Keratinocyte (primary cell): Measurements from ENCODE around the gene RENBP. TPM values are rescaled to one million over a fixed set of nuclear protein-coding genes. Genes with fewer than 3 reads are reported as not detected.
A peak's percentile ranks its signal among the peaks of the same experiment; 100 is the strongest.

ENCODE experiments used
- DNase-seq: peaks from one replicate; pipeline ENCODE4 v3.0.0-alpha.2; 2011; ENCODE audit warnings: low read depth, missing footprints, low spot score
- FAIRE-seq: peaks from 2 replicates; lab custom pipeline; 2011; peaks lifted over from hg19 to GRCh38; lab: Jason Lieb, UNC
- H2AFZ ChIP-seq: 2 replicates; pipeline ENCODE4 v1.6.0; 2012; ENCODE audit warnings: low read length, control low read depth, inconsistent platforms; ENCODE audit not compliant: control insufficient read depth
- H3K27ac ChIP-seq: 2 replicates; pipeline ENCODE4 v1.5.1; 2011; ENCODE audit warnings: low read length; ENCODE audit not compliant: control insufficient read depth, insufficient read depth
- H3K27me3 ChIP-seq: 3 replicates; pipeline ENCODE4 v1.6.0; 2011; ENCODE audit warnings: low read length; ENCODE audit not compliant: control insufficient read depth, insufficient read depth; ENCODE audit errors: extremely low read depth
- H3K36me3 ChIP-seq, 2 experiments: 2 replicates in 1 of 2; 3 replicates in 1 of 2; pipeline ENCODE4 v1.5.1; 2011; ENCODE audit warnings: low read length in 2 of 2, mild to moderate bottlenecking in 1 of 2; ENCODE audit not compliant: control insufficient read depth in 2 of 2, insufficient read depth in 2 of 2; ENCODE audit errors: extremely low read depth in 1 of 2
- H3K4me1 ChIP-seq: 3 replicates; pipeline ENCODE4 v1.5.1; 2011; ENCODE audit warnings: low read length; ENCODE audit not compliant: control insufficient read depth, insufficient read depth; ENCODE audit errors: extremely low read depth
- H3K4me2 ChIP-seq: 3 replicates; pipeline ENCODE4 v1.6.0; 2011; ENCODE audit warnings: low read depth, low read length; ENCODE audit not compliant: control insufficient read depth, insufficient read depth; ENCODE audit errors: extremely low read depth
- H3K4me3 ChIP-seq, 3 experiments: fragments of 200-600 bp in 1 of 3; sonication (generic) in 1 of 3; 2 replicates in 2 of 3; 3 replicates in 1 of 3; pipeline ENCODE4 v1.5.1; 2011 to 2016; ENCODE audit warnings: low read length in 3 of 3, mild to moderate bottlenecking in 3 of 3, control low read depth in 2 of 3, inconsistent platforms in 1 of 3, low read depth in 1 of 3, mixed read lengths in 1 of 3, mixed run types in 1 of 3, moderate library complexity in 1 of 3; ENCODE audit not compliant: control insufficient read depth in 2 of 3, insufficient read depth in 2 of 3; ENCODE audit errors: extremely low read depth in 1 of 3
- H3K79me2 ChIP-seq: 2 replicates; pipeline ENCODE4 v1.6.0; 2012; ENCODE audit warnings: low read length; ENCODE audit not compliant: control insufficient read depth, insufficient read depth
- H3K9ac ChIP-seq: 3 replicates; pipeline ENCODE4 v1.6.0; 2011; ENCODE audit warnings: low read length; ENCODE audit not compliant: control insufficient read depth, insufficient read depth; ENCODE audit errors: extremely low read depth
- H3K9me1 ChIP-seq: 3 replicates; pipeline ENCODE4 v1.6.0; 2011; ENCODE audit warnings: low read length; ENCODE audit not compliant: control insufficient read depth, insufficient read depth; ENCODE audit errors: extremely low read depth
- H3K9me3 ChIP-seq: 2 replicates; pipeline ENCODE4 v1.5.1; 2012; ENCODE audit warnings: low read depth, low read length; ENCODE audit not compliant: control insufficient read depth
- H4K20me1 ChIP-seq: 3 replicates; pipeline ENCODE4 v1.6.0; 2011; ENCODE audit warnings: low read length; ENCODE audit not compliant: control insufficient read depth, insufficient read depth; ENCODE audit errors: extremely low read depth
- CTCF ChIP-seq, 3 experiments: IDR thresholded peaks in 1 of 3; conservative IDR thresholded peaks in 1 of 3; optimal IDR thresholded peaks in 1 of 3; 2 replicates in 2 of 3; 3 replicates in 1 of 3; pipeline versions ENCODE3 to v1.5.1; 2011; ENCODE audit warnings: low read length in 3 of 3, mild to moderate bottlenecking in 3 of 3, moderate library complexity in 2 of 3, control low read depth in 1 of 3, inconsistent platforms in 1 of 3; ENCODE audit not compliant: insufficient read depth in 2 of 3; ENCODE audit errors: extremely low read depth in 1 of 3
- EZH2 ChIP-seq: IDR thresholded peaks from one replicate; pipeline ENCODE4 v1.6.1; 2012; ENCODE audit warnings: inconsistent platforms, mild to moderate bottlenecking, low read length, moderate library complexity
- dilution Hi-C: fragments of 300-500 bp; cut with MboI; formaldehyde crosslinking; loops from one replicate; pipeline ENCODE4 v1.7.0; 2020; ENCODE audit warnings: low sequenced_read_pairs; ENCODE audit not compliant: extremely low pct_ligation_motif_present
- polyA plus RNA-seq, 5 experiments: library from polyadenylated mRNA; depleted of rRNA in 3 of 5; stranded (reverse) in 3 of 5; stranded (forward) in 1 of 5; unstranded in 1 of 5; fragments of >200 nt; gene quantifications; 1 replicate in 1 of 5; 2 replicates in 3 of 5; 3 replicates in 1 of 5; pipeline versions ENCODE4 v1.2.1 to v1.2.3, GENCODE V29; 2011 to 2012; ENCODE audit warnings: missing spikeins in 2 of 5, low read depth in 1 of 5, low replicate concordance in 1 of 5

RENBP gene
- polyA plus RNA-seq, 1 donor (not counting 4 experiments of a cell fraction or from before 2014, with no cell fraction given), result 0.16 TPM

DNA sequence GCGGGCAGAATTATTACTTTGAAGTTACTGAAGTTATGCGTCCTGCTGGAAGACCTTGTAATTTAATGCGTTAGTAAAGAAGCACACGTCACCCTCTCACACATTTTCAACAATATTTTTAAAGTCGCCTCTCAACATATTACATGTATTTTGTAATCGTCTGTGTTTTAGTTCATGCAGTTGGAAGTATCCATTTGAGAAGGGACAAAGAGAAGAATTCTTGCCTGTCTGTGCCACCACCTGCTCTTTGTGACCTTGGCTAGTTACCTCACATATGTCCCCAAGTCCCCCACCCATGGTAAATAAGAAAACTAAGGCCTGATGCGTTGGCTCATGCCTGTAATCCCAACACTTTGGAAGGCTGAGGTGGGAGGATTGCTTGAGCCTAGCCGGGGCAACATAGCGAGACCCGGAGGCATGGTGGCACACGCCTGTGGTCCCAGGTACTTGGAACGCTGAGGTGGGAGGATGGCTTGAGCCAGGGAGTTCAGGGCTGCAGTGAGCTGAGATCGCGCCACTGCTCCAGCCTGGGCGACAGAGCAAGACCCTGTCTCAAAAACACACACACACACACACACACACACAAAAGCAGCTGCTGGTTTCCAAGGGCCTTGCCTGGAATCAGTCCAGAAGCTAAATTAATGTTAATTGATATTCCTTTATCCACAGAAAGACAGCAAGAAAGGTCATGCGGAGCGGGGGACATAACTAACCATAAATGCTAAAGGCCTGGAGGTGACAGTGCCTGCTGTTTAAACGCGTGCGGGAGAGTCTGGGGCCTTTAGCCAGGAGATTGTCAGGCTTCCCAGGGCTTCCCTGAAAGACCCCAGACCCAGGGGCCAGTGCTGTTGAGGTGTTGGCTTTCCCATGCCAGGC is 28.9 kb upstream of the RENBP start:
- Histone ChIP-seq H3K9me3 (no peaks in the 10 kb centered on the region), H3K4me3 (peak overlapping the region; percentile 49 to 77 (median 70)), H4K20me1 (peaks cover 4% of the 10 kb centered on the region), H2AFZ (peak overlapping the region; percentile 49), H3K9me1 (no peaks in the 10 kb centered on the region), H3K4me2 (peak overlapping the region; percentile 85), H3K27me3 (no peaks in the 10 kb centered on the region), H3K79me2 (peaks cover 36% of the 10 kb centered on the region), H3K36me3 (peaks cover 0 to 6% of the 10 kb centered on the region in 2 experiments), H3K27ac (peak overlapping the region; percentile 99), H3K9ac (peak overlapping the region; percentile 99), H3K4me1 (peaks cover 19% of the 10 kb centered on the region)
- dilution Hi-C loops, result no loop called here
- FAIRE-seq (no peak), DNase-seq (no peak)
- TF ChIP-seq CTCF (optimal IDR thresholded peaks at IDR 0.05 in 1 of 3, IDR thresholded peaks at IDR 0.05 in 1 of 3, conservative IDR thresholded peaks at IDR 0.05 in 1 of 3; ENCODE audit: extremely low read depth in 1 of 3, insufficient read depth in 2 of 3, low read length in 3 of 3), result no peak
- no peak for TF ChIP-seq EZH2

DNA sequence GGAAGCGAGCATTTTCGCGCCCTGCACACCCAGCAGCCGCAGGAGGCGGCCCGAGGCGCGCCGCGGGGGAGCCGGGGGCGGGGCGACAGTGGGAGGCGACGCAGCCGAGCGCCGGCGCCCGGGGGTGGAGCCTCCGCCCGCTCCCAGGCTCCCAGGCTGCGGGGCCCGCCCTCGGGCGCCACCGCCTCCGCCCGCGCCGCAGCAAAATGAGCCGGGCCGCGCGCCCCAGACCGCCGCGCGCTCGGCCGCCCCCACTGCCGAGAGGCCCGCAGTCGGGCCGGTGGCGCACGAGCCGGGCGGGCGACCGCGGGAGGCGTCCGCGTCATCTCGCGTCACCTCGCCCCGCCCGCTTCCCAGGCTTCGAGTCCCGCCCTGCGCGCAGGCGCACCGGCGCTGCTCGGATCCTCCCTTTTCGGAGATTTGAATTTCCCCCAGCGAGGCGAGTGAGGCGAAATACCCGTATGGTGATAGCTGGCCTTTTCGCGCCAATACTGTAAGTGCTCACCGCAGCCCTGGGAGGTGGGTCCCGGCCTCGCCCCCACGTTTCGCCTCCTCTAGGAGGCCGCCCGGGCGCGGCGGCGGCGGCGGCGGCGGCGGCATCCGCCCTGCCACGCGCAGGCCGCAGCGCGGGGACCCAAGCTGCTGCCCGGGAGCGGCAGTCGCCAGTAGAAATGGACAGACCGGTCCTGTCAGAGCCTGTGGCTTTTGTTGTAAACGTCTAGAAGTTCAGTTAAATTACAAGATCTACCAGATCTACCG is 28.1 kb upstream of the RENBP start, which contains the start of gene TMEM187:
TSS of gene TMEM187 (plus strand) at position 387 of the 759 bp plus-strand sequence. CDS start 9,309 bp downstream, outside the sequence.
- DNase-seq (peak; percentile 23), FAIRE-seq (no peak)
- TF ChIP-seq CTCF (optimal IDR thresholded peaks at IDR 0.05 in 1 of 3, IDR thresholded peaks at IDR 0.05 in 1 of 3, conservative IDR thresholded peaks at IDR 0.05 in 1 of 3; ENCODE audit: extremely low read depth in 1 of 3, insufficient read depth in 2 of 3, low read length in 3 of 3) (no peak), EZH2 (no peak)
- Histone ChIP-seq H3K27me3 (no peaks in the 10 kb centered on the region), H3K79me2 (peaks cover 44% of the 10 kb centered on the region), H4K20me1 (peaks cover 8% of the 10 kb centered on the region), H3K4me3 (peak within 1 kb of the TSS; percentile 84 to 91 (median 86)), H3K9ac (peak within 1 kb of the TSS; percentile 99), H3K9me3 (no peaks in the 10 kb centered on the region), H3K4me1 (peaks cover 20% of the 10 kb centered on the region), H3K4me2 (peak within 1 kb of the TSS; percentile 85), H3K9me1 (no peaks in the 10 kb centered on the region), H3K36me3 (peaks cover 0 to 6% of the 10 kb centered on the region in 2 experiments), H3K27ac (peak within 1 kb of the TSS; percentile 99), H2AFZ (peak within 1 kb of the TSS; percentile 88)
- dilution Hi-C loops, result no loop called here
